HK-2 (cell line): ENCODE data around the gene AS3MT.
A peak's percentile ranks its signal among the peaks of the same experiment; 100 is the strongest.

Experiments used
- DNase-seq: peaks from one replicate; pipeline ENCODE4 v3.0.0-alpha.2; 2018; ENCODE audit not compliant: unreplicated experiment

Gene AS3MT

GRCh38 chr10:102855731-102856436 lies 13.4 kb upstream of the AS3MT start:
- DNase-seq: peak; percentile 70

GRCh38 chr10:102856758-102857424 lies 12.4 kb upstream of the AS3MT start:
- no peak for DNase-seq

DNA sequence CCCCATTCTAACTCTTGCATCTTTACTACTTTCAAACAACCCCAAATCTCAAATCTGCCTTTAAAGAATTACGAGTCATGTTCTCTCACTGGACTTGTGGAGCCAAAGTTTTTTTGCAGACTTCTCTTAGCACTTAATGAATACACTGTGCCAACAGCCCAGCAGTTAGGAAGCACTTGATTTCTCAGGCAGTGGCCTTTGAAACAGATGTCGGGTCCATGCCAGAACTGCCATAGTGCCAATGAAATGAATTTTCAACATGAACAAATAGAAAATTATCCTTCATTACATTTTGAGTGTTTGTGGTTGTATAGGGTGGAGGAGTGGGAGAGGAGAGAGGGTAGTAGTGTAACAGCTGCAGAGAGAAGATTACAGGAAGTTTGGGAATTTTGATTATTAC lies 9.4 kb upstream of the AS3MT start:
- DNase-seq: no peak

- no peak for DNase-seq
Measured at GRCh38 chr10:102863660-102864059, 5.6 kb upstream of the AS3MT start.

GRCh38 chr10:102865620-102866019 lies 3.6 kb upstream of the AS3MT start:
- no peak for DNase-seq

GRCh38 chr10:102868911-102869257 lies 386 bp upstream of the AS3MT start:
- no peak for DNase-seq

DNA sequence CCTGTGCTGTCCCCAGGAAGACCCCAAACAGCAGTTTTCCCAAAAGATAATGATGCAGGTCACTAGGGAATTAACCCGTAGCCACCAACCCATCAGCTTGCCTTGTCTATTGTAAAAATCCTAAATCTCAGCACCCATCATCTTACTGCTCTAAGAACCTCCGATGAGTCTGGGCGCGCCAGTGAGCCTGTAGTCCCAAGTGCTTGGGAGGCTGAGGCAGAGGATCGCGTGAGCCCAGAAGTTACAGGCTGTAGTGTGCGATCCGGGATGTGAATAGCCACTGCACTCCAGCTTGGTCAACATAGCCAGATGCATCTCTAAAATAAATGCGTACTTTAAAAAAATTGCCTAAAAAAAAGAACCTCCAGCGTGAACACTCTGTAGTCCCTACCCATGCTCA lies 951 bp downstream of the AS3MT start:
- no peak for DNase-seq

GRCh38 chr10:102872163-102872562 lies 2.9 kb downstream of the AS3MT start:
- no peak for DNase-seq

- no peak for DNase-seq
Measured at GRCh38 chr10:102876747-102877153, 7.5 kb downstream of the AS3MT start.

- no peak for DNase-seq
Measured at GRCh38 chr10:102878629-102879028, 9.4 kb downstream of the AS3MT start.

DNA sequence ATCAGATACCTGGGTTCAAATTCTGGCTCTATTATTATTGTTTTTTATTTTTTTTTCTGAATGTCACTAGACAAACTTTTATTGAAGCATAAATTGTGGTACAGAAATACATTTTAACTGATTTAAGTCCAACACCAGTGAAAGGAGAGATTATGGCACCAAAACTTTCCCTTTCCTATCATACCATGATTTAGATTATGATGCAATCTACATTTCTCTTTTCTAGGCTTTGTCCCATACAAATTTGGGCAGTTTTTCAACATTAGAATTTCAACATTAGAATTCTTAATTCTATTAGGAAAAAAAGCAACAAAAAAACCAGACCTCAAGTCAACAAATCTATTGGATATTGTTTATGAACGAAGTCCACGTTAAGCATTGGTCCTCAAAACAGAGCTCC lies 11.0 kb downstream of the AS3MT start:
- DNase-seq: no peak

- DNase-seq: no peak
Measured at GRCh38 chr10:102888048-102888447, 18.8 kb downstream of the AS3MT start.

DNA sequence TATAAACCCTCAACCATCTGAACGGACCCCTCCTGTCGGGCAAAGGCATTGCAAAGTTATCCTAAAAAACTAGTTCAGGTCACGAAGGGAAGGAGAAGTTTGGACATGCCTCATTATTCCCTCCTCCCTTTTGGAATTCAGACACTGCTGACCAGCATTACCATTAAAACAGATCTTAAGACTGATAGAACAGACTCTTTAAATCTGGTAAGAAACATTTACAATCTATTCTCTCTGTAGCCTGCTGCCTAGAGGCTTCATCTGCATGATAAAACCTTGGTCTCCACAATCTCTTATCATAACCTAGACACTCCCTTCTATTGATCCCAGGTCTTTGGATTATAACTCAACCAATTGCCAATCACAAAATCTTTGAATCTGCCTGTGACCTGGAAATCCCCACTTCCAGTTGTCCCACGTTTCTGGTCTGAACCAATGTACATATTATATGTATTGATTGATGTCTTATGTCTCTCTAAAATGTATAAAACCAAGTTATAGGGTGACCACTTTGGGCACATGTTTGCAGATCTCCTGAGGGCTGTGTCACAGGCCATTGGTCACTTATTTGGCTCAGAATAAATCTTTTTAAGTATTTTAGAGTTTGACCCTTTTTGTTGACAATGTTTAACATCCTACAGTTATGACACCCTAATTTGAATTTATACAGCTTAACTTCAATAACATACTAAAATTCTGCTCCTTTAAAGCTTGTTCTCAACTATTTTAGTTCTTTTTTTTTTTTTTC lies 25.4 kb downstream of the AS3MT start:
- no peak for DNase-seq

DNA sequence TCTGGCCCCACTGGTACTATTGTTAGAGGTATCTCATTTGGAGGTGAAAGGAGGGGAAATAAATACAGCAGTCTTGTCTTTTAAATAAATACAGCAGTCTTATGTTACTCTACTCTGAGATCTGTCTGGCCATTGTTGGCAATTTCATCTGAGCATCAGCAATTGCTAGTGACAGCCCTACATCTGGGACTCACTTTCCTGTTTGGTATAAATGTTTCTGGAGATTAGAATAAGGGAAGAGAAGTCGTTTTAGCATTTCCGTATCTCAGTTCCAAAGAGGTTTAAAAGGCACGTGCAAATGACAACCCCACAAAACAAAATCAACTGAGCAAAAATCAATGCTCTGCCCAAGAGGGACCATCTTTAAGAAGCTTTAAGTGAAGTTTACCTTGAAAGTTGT lies 30.7 kb downstream of the AS3MT start:
- no peak for DNase-seq

- DNase-seq: peak; percentile 19
Measured at GRCh38 chr10:102904346-102904745, 35.1 kb downstream of the AS3MT start.

DNA sequence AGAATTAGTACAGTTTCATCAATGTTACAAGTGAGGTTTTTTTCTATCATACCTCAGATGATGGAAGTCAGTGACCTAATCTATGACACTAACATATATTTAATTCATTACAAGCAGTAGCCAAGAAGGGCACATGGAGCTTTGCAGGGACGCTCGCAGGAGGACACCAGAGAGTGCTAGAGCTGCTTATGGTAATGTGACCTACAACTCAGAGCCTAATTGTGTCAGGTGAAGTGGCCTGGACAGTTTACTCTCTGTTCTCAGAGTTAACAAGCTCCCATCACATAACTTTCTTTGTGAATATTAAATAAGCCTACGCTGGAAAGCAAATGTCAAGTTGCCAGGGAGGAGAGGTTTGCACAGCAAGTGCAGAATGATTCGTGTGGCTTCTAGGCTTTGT lies 37.2 kb downstream of the AS3MT start:
- DNase-seq: no peak

DNA sequence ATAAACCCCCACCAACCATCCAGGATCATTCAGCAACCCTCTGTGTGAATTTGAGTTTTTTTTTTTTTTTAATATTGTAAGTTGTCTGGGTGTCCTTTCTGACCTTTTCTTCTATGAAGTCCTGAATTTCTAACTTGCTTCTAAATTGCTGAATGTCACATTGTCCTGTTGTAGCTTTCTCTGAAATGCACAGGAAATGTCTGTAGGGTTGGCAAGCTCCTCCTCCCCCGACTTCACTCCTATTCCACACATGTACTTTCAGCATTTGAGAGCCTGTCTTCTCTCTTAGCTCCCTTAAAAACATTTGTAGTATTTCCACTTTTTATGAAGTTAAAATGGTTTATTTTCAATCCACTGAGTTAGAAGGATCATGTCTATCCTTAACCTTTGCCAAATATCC lies 45.5 kb downstream of the AS3MT start:
- DNase-seq: no peak

- no peak for DNase-seq
Measured at GRCh38 chr10:102916173-102916572, 46.9 kb downstream of the AS3MT start.

GRCh38 chr10:102917314-102917961 lies 48.2 kb downstream of the AS3MT start:
- peak; percentile 78 for DNase-seq

GRCh38 chr10:102917962-102918816 lies 48.9 kb downstream of the AS3MT start, which contains the start of gene CNNM2:
CNNM2 (plus strand) TSS chr10:102918294; CDS start chr10:102918481, 187 bp downstream.
- peak; percentile 100 for DNase-seq

DNA sequence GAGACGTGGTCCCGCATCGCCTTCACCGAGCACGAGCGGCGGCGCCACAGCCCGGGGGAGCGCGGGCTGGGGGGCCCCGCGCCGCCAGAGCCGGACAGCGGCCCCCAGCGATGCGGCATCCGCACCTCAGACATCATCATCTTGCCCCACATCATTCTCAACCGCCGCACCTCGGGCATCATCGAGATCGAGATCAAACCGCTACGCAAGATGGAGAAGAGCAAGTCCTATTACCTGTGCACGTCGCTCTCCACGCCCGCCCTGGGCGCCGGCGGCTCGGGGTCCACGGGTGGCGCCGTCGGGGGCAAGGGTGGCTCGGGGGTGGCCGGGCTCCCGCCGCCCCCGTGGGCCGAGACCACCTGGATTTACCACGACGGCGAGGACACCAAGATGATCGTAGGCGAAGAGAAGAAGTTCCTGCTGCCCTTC lies 49.6 kb downstream of the AS3MT start:
- no peak for DNase-seq
